SIG-M5 (cell line): ENCODE results near the gene CCNL1.
A peak's percentile ranks its signal among the peaks of the same experiment; 100 is the strongest.
"Not testable (repeated sequence)": the region's sequence is repeated elsewhere in the genome, so short reads cannot be mapped to it uniquely, and the experiment has no call there.

Experiments
- DNase-seq: peaks from one replicate; lab custom pipeline; 2025; lab: John Stamatoyannopoulos, UW

CCNL1 gene

GRCh38 chr3:157159762-157160657, at the start of gene CCNL1:
Gene CCNL1 (minus strand): TSS chr3:157160147. CDS start chr3:157160094, 53 bp downstream.
- peak; percentile 57 for DNase-seq

- DNase-seq: no peak
Measured at GRCh38 chr3:157204880-157205279, 44.9 kb upstream of the CCNL1 start.

GRCh38 chr3:157204431-157204830, 44.5 kb upstream of the CCNL1 start:
- DNase-seq: no peak

- DNase-seq: no peak
Measured at GRCh38 chr3:157201648-157202278, 41.8 kb upstream of the CCNL1 start.

GRCh38 chr3:157199841-157200240, 39.9 kb upstream of the CCNL1 start:
- no peak for DNase-seq

GRCh38 chr3:157195965-157196364, 36.0 kb upstream of the CCNL1 start:
- DNase-seq: no peak

GRCh38 chr3:157191149-157191548, 31.2 kb upstream of the CCNL1 start:
- DNase-seq: not testable (repeated sequence)

- DNase-seq: no peak
Measured at GRCh38 chr3:157190380-157190872, 30.5 kb upstream of the CCNL1 start.

GRCh38 chr3:157188391-157188790, 28.4 kb upstream of the CCNL1 start:
- DNase-seq: no peak

GRCh38 chr3:157182879-157183278, 22.9 kb upstream of the CCNL1 start:
- DNase-seq: no peak

GRCh38 chr3:157180262-157180661, 20.3 kb upstream of the CCNL1 start:
- DNase-seq: no peak

GRCh38 chr3:157179365-157179803, 19.4 kb upstream of the CCNL1 start:
- no peak for DNase-seq

- DNase-seq: not testable (repeated sequence)
Measured at GRCh38 chr3:157178503-157179364, 18.8 kb upstream of the CCNL1 start.

GRCh38 chr3:157177801-157178453, 18.0 kb upstream of the CCNL1 start:
- DNase-seq: not testable (repeated sequence)

- DNase-seq: no peak
Measured at GRCh38 chr3:157176934-157177333, 17.0 kb upstream of the CCNL1 start.

- no peak for DNase-seq
Measured at GRCh38 chr3:157175691-157176507, 16.0 kb upstream of the CCNL1 start.

- peak; percentile 90 for DNase-seq
Measured at GRCh38 chr3:157174649-157175498, 14.9 kb upstream of the CCNL1 start.

GRCh38 chr3:157174290-157174648, 14.3 kb upstream of the CCNL1 start:
- DNase-seq: no peak

- not testable (repeated sequence) for DNase-seq
Measured at GRCh38 chr3:157173343-157173742, 13.4 kb upstream of the CCNL1 start.

GRCh38 chr3:157172746-157173145, 12.8 kb upstream of the CCNL1 start:
- no peak for DNase-seq
